NB4 (cell line): Measurements from ENCODE around the gene NRXN3.
A peak's percentile ranks its signal among the peaks of the same experiment; 100 is the strongest.

Experiments
- DNase-seq: peaks from one replicate; pipeline ENCODE4 v3.0.0; 2010; ENCODE audit warnings: low read depth
- H3K4me3 ChIP-seq: one replicate; pipeline ENCODE4 v1.5.1; 2011; ENCODE audit warnings: mild to moderate bottlenecking, low read depth, low read length, moderate library complexity
- CTCF ChIP-seq: IDR thresholded peaks from one replicate; pipeline ENCODE4 v1.5.1; 2012; ENCODE audit warnings: low read depth, low read length
- MAX ChIP-seq: IDR thresholded peaks from 2 replicates; pipeline ENCODE4 v1.6.1; 2011; ENCODE audit warnings: low read depth, low read length
- MYC ChIP-seq: IDR thresholded peaks from 2 replicates; pipeline ENCODE4 v1.6.1; 2011; ENCODE audit warnings: low read depth, low read length
- POLR2A ChIP-seq: IDR thresholded peaks from 2 replicates; pipeline ENCODE4 v1.6.1; 2011; ENCODE audit warnings: mild to moderate bottlenecking; ENCODE audit not compliant: insufficient read length; ENCODE audit errors: extremely low read depth

Gene NRXN3

GRCh38 chr14:78902010-78902623, 731.9 kb downstream of the NRXN3 start:
- DNase-seq, result peak; percentile 44
- TF ChIP-seq POLR2A (no peak), CTCF (peak; percentile 76)
- H3K4me3 ChIP-seq, result no peak overlapping the region

GRCh38 chr14:78904094-78904493, 733.9 kb downstream of the NRXN3 start:
- DNase-seq, result peak; percentile 1
- TF ChIP-seq MYC, result no peak
- no peak for TF ChIP-seq CTCF
- no peak for TF ChIP-seq POLR2A
- no peak overlapping the region for H3K4me3 ChIP-seq

GRCh38 chr14:78917462-78917861, 747.3 kb downstream of the NRXN3 start:
- H3K4me3 ChIP-seq, result no peak overlapping the region
- TF ChIP-seq CTCF, result no peak
- no peak for DNase-seq

- TF ChIP-seq POLR2A (no peak), CTCF (no peak), MAX (no peak), MYC (no peak)
- no peak for DNase-seq
Observed at GRCh38 chr14:78921856-78922255, 751.7 kb downstream of the NRXN3 start.

GRCh38 chr14:78927261-78927660, 757.1 kb downstream of the NRXN3 start:
- no peak for TF ChIP-seq MAX
- TF ChIP-seq POLR2A, result no peak
- TF ChIP-seq MYC, result no peak
- TF ChIP-seq CTCF, result no peak
- H3K4me3 ChIP-seq, result no peak overlapping the region
- no peak for DNase-seq

More at GRCh38 chr14:78921856-78922255, 751.7 kb downstream of the NRXN3 start:
- H3K4me3 ChIP-seq, result no peak overlapping the region

- TF ChIP-seq POLR2A, result no peak
- no peak for TF ChIP-seq MAX
- no peak for TF ChIP-seq MYC
- no peak for TF ChIP-seq CTCF
- no peak for DNase-seq
- H3K4me3 ChIP-seq, result no peak overlapping the region
Observed at GRCh38 chr14:78933166-78933565, 763.0 kb downstream of the NRXN3 start.
